Adrenal gland (tissue), 12 donors: ENCODE data around the gene RNF130. TPM values are rescaled to one million over a fixed set of nuclear protein-coding genes. Genes with fewer than 3 reads are reported as not detected.

ENCODE experiments used
- DNase-seq, 7 donors: peaks; one replicate each; pipeline ENCODE4 v3.0.0-alpha.2; 2019 to 2020
- H3K27ac ChIP-seq, 5 donors: fragments of 200-600 bp; sonication (generic) in 4 of 5; 1 replicate in 3 of 5; 2 replicates in 2 of 5; pipeline versions ENCODE4 v1.5.1 to v1.8.0; 2016 to 2020; ENCODE audit warnings: mild to moderate bottlenecking in 1 of 5
- H3K27me3 ChIP-seq: fragments of 200-600 bp; 2 replicates; pipeline ENCODE4 v1.8.0; 2021
- H3K36me3 ChIP-seq, 2 donors: fragments of 200-600 bp; replicated peaks in 1 of 2; 1 replicate in 1 of 2; 2 replicates in 1 of 2; pipeline versions ENCODE4 v1.5.1 to v1.8.0; 2018 to 2022
- H3K4me1 ChIP-seq, 2 donors: fragments of 200-600 bp; replicated peaks in 1 of 2; 1 replicate in 1 of 2; 2 replicates in 1 of 2; pipeline versions ENCODE4 v1.5.1 to v1.8.0; 2018 to 2021
- H3K4me3 ChIP-seq, 4 donors: fragments of 200-600 bp; sonication (generic) in 3 of 4; one replicate each; pipeline ENCODE4 v1.5.1; 2016 to 2018
- H3K9me3 ChIP-seq, 3 donors: fragments of 200-600 bp; sonication (generic) in 1 of 3; replicated peaks in 1 of 3; 1 replicate in 2 of 3; 2 replicates in 1 of 3; pipeline versions ENCODE4 v1.5.1 to v1.8.0; 2016 to 2021
- CTCF ChIP-seq, 6 experiments: fragments of 450-650 bp in 4 of 6; fragments of 200-600 bp in 2 of 6; sonication (generic) in 1 of 6; IDR thresholded peaks; 1 replicate in 5 of 6; 2 replicates in 1 of 6; pipeline versions ENCODE4 v1.5.1 to v1.8.0; 2016 to 2021; ENCODE audit warnings: antibody characterized with exemption in 6 of 6, mild to moderate bottlenecking in 2 of 6, moderate library complexity in 1 of 6
- POLR2A ChIP-seq, 2 donors: fragments of 450-650 bp; IDR thresholded peaks; one replicate each; pipeline ENCODE4 v1.6.1; 2017; ENCODE audit warnings: antibody characterized with exemption in 2 of 2, mild to moderate bottlenecking in 2 of 2, moderate library complexity in 1 of 2
- WGBS, 4 donors: extraction: QIAGEN DNeasy Blood & Tissue Kit in 2 of 4; methylation state at CpG; one replicate each; pipeline versions ENCODE4 v1.1.5 to v1.1.7; 2013 to 2017; 5-methylcytosine and 5-hydroxymethylcytosine counted together
- intact Hi-C, 2 donors: fragments of 100-400 bp; cut with DNase I; formaldehyde crosslinking; loops; one replicate each; pipeline versions ENCODE4 v1.14.1 to v1.15.0; 2022 to 2023
- polyA plus RNA-seq, 3 donors: library from polyadenylated mRNA; stranded (reverse); fragments of 200-250 nt in 2 of 3; fragments of 350-450 nt in 1 of 3; fragmentation: Illumina TruSeq in 1 of 3; extraction: RNeasy Lipid Tissue Mini Kit (QIAGEN cat#74804) in 1 of 3; gene quantifications; one replicate each; pipeline ENCODE4 v1.2.3, GENCODE V29; 2013 to 2014
- total RNA-seq, 9 donors: library from RNA; depleted of rRNA in 4 of 9; stranded (reverse); fragments of >200 nt in 4 of 9; fragments of 120-200 nt in 1 of 9; fragmentation: NEBNext Ultra II Directional in 1 of 9; extraction: Animal tissue kit (Norgen Biotek cat#: 25700) in 1 of 9; gene quantifications; one replicate each; pipeline versions ENCODE4 v1.1.0 to v1.2.4, GENCODE V29; 2013 to 2023
- donor health status: healthy with polysubstance abuse.
- donor health status: Bipolar disorder and iron deficiency.
- donor health status: DM: yes; HTN: yes; CAD: no.
- donor health status: DM: no; HTN: no; CAD: no.
- donor health status: DM: no; HTN: no; CAD: no.
- donor health status: DM: yes; HTN: yes; CAD: no.

Gene RNF130
- total and polyA plus RNA-seq, 12 donors, result 36.8 to 138 (median 75.1) TPM

DNA sequence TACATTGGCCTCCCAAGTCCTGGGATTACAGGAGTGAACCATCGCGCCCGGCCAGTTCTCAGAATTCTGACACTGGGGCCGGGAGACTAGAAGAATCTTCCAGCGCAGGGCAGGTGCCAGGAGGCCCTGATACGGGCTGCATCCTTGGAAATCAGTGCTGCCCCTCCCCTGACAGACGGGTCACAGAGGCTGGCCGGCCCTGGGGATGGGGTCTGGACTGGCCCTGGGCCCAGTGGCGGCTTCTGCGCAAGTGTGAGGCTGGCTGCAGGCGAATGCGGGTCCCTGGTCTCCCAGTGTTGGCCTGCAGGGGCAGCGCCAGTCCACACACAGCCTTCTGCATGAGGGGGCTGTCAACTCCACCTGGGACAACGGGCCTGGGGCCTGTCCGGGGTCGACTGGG, 163.0 kb downstream of the RNF130 start:
- intact Hi-C loops, result loop anchor here (10.0 kb wide), 4 partner anchors 84 to 176 kb away; partner anchors contain the start of genes MGAT4B (in 1 of the 2), RNF130 (in 1 of the 2) and SQSTM1 (in 1 of the 2)
- Histone ChIP-seq H3K27me3 (no peaks in the 10 kb centered on the region), H3K27ac (peak overlapping the region in 3 of 5 donors; percentile 13 to 93 (median 77)), H3K4me1 (peaks cover 13 to 28% of the 10 kb centered on the region in 2 donors), H3K36me3 (peaks cover 0 to 12% of the 10 kb centered on the region in 2 donors), H3K4me3 (no peak overlapping the region), H3K9me3 (no peaks in the 10 kb centered on the region)
- WGBS, 4 donors, result 82 to 93% (median 87%) methylated on average over 5 to 16 of the region's 16 CpGs
- DNase-seq, result peak in 1 of 7 donors; percentile 31
- TF ChIP-seq POLR2A (IDR thresholded peaks at IDR 0.05) (no peak), CTCF (IDR thresholded peaks at IDR 0.05) (no peak)

DNA sequence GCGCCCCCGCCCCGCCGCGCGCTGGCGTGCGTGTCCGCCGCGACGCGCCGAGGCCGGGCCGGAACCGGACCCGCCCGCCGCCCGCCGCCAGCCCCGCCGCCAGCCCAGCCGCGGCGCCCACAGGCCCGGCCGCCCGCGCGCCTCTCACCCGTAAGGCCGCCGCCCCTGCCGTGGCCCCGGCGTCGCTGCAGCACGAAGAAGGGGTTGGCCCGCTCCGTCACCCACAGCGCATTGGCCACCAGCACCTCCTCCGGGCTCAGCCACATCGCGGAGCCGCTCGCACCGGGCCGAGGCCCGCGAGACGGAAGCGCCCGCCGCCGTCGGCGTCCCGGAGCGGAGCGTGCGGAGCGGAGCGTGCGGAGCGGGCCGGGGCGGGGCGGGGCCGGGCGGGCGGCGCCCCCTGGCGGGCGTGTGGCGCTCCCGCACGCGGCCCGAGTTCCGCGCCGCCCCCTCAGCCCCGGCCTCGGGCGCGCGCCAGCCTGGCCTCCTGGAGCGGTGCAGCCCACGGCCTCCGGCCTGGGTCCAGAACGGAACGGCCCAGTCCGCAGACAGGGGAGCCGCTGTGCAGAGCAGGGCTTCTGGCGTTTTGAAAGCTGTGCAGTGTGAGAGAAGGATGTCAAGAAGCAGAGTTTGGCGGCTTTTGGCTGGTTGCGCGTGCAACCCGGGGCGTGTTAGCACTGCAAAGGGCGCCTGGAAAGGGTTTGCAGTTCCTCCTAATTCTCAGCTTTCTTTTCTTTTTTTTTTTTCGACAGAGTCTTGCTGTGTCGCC, 163.8 kb downstream of the RNF130 start, which contains the start of gene TBC1D9B:
TBC1D9B (minus strand) TSS at position 342 of the 769 bp plus-strand sequence; CDS start at position 266, 76 bp downstream.
- WGBS, 4 donors, result 2 to 10% (median 4%) methylated on average over 8 to 105 of the region's 105 CpGs
- no peaks in the 10 kb centered on the region for H3K27me3 ChIP-seq
- H3K4me3 ChIP-seq, result peak within 1 kb of the TSS in 3 of 4 donors; percentile 18 to 70 (median 66)
- peak; percentile 59 to 74 (median 69) for DNase-seq
- peaks cover 0 to 20% of the 10 kb centered on the region in 2 donors for H3K36me3 ChIP-seq
- intact Hi-C loops, result loop anchor here (10.0 kb wide), 4 partner anchors 83 to 177 kb away; partner anchors contain the start of genes MGAT4B (in 1 of the 2), RNF130 (in 1 of the 2) and SQSTM1 (in 1 of the 2)
- peaks cover 15 to 28% of the 10 kb centered on the region in 2 donors for H3K4me1 ChIP-seq
- H3K27ac ChIP-seq, result peak within 1 kb of the TSS; percentile 13 to 93 (median 77)
- TF ChIP-seq CTCF (IDR thresholded peaks at IDR 0.05) (peak in 3 of 6 experiments; percentile 39 to 70 (median 51)), POLR2A (IDR thresholded peaks at IDR 0.05) (peak in 1 of 2 donors; percentile 59)
- no peaks in the 10 kb centered on the region for H3K9me3 ChIP-seq

DNA sequence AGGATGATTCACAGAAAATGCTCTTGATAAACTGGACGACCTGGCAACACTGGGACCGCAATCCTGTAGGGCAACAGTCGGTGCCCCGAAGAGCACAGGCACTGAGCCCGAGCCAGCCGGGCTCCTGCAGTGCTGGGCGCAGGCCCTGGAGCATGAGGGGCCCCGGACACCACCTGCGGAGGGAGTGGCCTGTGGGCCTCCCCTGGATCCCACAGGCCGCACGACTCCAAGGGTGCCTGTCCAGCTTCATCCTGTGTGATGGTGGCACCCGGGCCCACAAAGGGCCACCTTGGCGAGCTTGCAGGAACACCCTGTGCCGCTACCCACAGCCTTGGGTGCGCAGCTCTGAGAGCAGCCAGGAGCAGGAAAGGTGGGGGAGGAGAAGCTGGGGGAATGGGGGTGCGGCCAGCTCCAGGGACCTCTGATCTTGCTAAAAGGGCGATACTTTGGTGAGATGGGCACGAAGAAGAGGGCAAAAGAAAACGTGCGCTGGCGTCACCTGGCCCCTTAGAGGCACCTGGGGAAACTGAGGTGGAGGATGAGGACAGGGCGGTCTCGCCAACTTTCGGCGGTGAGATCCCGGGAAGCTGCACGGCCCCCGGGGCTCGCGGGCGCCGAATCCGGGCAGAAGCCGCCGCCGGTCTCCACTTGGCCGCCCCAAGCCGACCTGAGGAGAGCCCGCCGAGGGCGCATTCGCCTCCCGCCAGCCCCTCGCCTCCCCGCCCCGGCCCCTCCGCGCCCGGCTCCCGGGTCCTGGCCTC, 164.6 kb downstream of the RNF130 start:
- 4 to 11% (median 9%) methylated on average over 9 to 50 of the region's 50 CpGs for WGBS, 4 donors
- H3K9me3 ChIP-seq, result no peaks in the 10 kb centered on the region
- peaks cover 22 to 35% of the 10 kb centered on the region in 2 donors for H3K4me1 ChIP-seq
- intact Hi-C loops, result loop anchor here (10.0 kb wide), 4 partner anchors 82 to 178 kb away; partner anchors contain the start of genes MGAT4B (in 1 of the 2), RNF130 (in 1 of the 2) and SQSTM1 (in 1 of the 2)
- H3K4me3 ChIP-seq, result peak overlapping the region in 3 of 4 donors; percentile 18 to 70 (median 66)
- TF ChIP-seq POLR2A (IDR thresholded peaks at IDR 0.05), result peak in 1 of 2 donors; percentile 62
- no peak for TF ChIP-seq CTCF (IDR thresholded peaks at IDR 0.05)
- H3K36me3 ChIP-seq, result peaks cover 0 to 23% of the 10 kb centered on the region in 2 donors
- peak; percentile 38 to 70 (median 57) for DNase-seq
- no peaks in the 10 kb centered on the region for H3K27me3 ChIP-seq
- H3K27ac ChIP-seq, result peak overlapping the region in 4 of 5 donors; percentile 26 to 93 (median 80)
